ENCODE measurements around the gene KEL. TPM values are rescaled to one million over a fixed set of nuclear protein-coding genes. Genes with fewer than 3 reads are reported as not detected.

KEL gene
- total RNA-seq, 1 experiment from 2014 or later = 0.91 TPM

DNA sequence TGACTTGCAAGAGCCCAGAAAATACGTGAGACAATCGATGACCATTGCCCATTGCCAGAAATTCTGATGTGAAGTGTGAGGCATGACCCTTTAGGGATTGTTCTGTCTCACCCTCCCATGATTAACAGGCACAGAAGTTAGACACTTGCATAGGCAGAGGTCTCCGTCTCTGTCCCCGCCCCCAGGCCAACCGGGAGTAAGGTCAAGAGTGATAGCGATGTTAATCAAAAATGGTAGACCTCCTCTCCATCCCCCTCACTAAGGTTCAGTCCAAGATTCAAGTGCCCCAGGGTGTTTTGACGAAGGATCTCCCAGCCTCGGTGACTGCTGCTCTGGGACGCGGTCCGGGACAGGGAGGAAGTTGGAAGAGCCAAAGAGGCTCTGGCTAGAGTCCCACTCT, 53.9 kb downstream of the KEL start:
- Histone ChIP-seq H3K9ac (ENCODE audit: low read length) (no peak overlapping the region), H3K9me3 (ENCODE audit: control insufficient read depth in 1 of 2, insufficient read depth in 1 of 2, low read depth in 1 of 2, low read length in 2 of 2) (no peaks in the 10 kb centered on the region), H3K27ac (ENCODE audit: low read depth, low read length) (no peak overlapping the region), H4K20me1 (ENCODE audit: insufficient read depth) (no peaks in the 10 kb centered on the region), H3K27me3 (ENCODE audit: insufficient read depth, low read length) (peaks cover 6% of the 10 kb centered on the region; the same call in 1 of the 2 replicates), H3K79me2 (ENCODE audit: insufficient read depth, low read length) (no peaks in the 10 kb centered on the region), H3K9me2 (ENCODE audit: insufficient read depth) (no peaks in the 10 kb centered on the region), H3K4me2 (ENCODE audit: low read length) (no peak overlapping the region), H3K36me3 (ENCODE audit: control insufficient read depth in 1 of 2, insufficient read depth in 2 of 2, low read length in 2 of 2) (no peaks in the 10 kb centered on the region), H3K4me1 (ENCODE audit: control insufficient read depth in 1 of 2, insufficient read depth in 2 of 2, low read length in 2 of 2) (no peaks in the 10 kb centered on the region), H2AFZ (ENCODE audit: low read depth, low read length, poor library complexity, severe bottlenecking) (no peak overlapping the region), H3K4me3 (replicated peaks in 1 of 2; ENCODE audit: low read depth in 1 of 2, low read length in 2 of 2) (no peak overlapping the region)
- ATAC-seq (no peak), DNase-seq (ENCODE audit: low read depth, low spot score) (no peak)
- CTCF ChIA-PET = no interaction called here
- TF ChIP-seq EZH2 (IDR thresholded peaks at IDR 0.05) = no peak
- TF ChIP-seq, protein P1, sequence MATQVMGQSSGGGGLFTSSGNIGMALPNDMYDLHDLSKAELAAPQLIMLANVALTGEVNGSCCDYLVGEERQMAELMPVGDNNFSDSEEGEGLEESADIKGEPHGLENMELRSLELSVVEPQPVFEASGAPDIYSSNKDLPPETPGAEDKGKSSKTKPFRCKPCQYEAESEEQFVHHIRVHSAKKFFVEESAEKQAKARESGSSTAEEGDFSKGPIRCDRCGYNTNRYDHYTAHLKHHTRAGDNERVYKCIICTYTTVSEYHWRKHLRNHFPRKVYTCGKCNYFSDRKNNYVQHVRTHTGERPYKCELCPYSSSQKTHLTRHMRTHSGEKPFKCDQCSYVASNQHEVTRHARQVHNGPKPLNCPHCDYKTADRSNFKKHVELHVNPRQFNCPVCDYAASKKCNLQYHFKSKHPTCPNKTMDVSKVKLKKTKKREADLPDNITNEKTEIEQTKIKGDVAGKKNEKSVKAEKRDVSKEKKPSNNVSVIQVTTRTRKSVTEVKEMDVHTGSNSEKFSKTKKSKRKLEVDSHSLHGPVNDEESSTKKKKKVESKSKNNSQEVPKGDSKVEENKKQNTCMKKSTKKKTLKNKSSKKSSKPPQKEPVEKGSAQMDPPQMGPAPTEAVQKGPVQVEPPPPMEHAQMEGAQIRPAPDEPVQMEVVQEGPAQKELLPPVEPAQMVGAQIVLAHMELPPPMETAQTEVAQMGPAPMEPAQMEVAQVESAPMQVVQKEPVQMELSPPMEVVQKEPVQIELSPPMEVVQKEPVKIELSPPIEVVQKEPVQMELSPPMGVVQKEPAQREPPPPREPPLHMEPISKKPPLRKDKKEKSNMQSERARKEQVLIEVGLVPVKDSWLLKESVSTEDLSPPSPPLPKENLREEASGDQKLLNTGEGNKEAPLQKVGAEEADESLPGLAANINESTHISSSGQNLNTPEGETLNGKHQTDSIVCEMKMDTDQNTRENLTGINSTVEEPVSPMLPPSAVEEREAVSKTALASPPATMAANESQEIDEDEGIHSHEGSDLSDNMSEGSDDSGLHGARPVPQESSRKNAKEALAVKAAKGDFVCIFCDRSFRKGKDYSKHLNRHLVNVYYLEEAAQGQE (IDR thresholded peaks at IDR 0.05; ENCODE audit: low read depth) = no peak
- TF ChIP-seq, protein P2, sequence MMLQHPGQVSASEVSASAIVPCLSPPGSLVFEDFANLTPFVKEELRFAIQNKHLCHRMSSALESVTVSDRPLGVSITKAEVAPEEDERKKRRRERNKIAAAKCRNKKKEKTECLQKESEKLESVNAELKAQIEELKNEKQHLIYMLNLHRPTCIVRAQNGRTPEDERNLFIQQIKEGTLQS (IDR thresholded peaks at IDR 0.05) = no peak
- no peak for TF ChIP-seq ZFX (IDR thresholded peaks at IDR 0.05)
- TF ChIP-seq SIN3A (IDR thresholded peaks at IDR 0.05; ENCODE audit: low read depth) = no peak
- TF ChIP-seq, protein P3, sequence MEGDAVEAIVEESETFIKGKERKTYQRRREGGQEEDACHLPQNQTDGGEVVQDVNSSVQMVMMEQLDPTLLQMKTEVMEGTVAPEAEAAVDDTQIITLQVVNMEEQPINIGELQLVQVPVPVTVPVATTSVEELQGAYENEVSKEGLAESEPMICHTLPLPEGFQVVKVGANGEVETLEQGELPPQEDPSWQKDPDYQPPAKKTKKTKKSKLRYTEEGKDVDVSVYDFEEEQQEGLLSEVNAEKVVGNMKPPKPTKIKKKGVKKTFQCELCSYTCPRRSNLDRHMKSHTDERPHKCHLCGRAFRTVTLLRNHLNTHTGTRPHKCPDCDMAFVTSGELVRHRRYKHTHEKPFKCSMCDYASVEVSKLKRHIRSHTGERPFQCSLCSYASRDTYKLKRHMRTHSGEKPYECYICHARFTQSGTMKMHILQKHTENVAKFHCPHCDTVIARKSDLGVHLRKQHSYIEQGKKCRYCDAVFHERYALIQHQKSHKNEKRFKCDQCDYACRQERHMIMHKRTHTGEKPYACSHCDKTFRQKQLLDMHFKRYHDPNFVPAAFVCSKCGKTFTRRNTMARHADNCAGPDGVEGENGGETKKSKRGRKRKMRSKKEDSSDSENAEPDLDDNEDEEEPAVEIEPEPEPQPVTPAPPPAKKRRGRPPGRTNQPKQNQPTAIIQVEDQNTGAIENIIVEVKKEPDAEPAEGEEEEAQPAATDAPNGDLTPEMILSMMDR (IDR thresholded peaks at IDR 0.05 in 2 of 3, conservative IDR thresholded peaks at IDR 0.05 in 1 of 3; ENCODE audit: borderline replicate concordance in 1 of 3, insufficient read depth in 1 of 3, low read depth in 2 of 3, low read length in 2 of 3) = no peak
- no peak for TF ChIP-seq SRF (IDR thresholded peaks at IDR 0.05; ENCODE audit: low read depth)
- no peak for TF ChIP-seq RAD21 (IDR thresholded peaks at IDR 0.05; ENCODE audit: low read depth)
- TF ChIP-seq POLR2AphosphoS5 (IDR thresholded peaks at IDR 0.05; ENCODE audit: low read depth, low read length) = no peak
- TF ChIP-seq EZH2phosphoT487 (IDR thresholded peaks at IDR 0.05; ENCODE audit: borderline replicate concordance) = no peak
- TF ChIP-seq EGR1 (IDR thresholded peaks at IDR 0.05; ENCODE audit: low read depth) = no peak
- TF ChIP-seq, protein P4, sequence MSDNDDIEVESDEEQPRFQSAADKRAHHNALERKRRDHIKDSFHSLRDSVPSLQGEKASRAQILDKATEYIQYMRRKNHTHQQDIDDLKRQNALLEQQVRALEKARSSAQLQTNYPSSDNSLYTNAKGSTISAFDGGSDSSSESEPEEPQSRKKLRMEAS (IDR thresholded peaks at IDR 0.05) = no peak
- no peak for TF ChIP-seq ELF1 (IDR thresholded peaks at IDR 0.05; ENCODE audit: borderline replicate concordance, low read depth)
- no peak for TF ChIP-seq ZNF274 (IDR thresholded peaks at IDR 0.05; ENCODE audit: low read depth, low read length)
- no peak for TF ChIP-seq CEBPB (IDR thresholded peaks at IDR 0.05; ENCODE audit: low read depth)
- no peak for TF ChIP-seq JUND (IDR thresholded peaks at IDR 0.05)
- TF ChIP-seq CBX3 (IDR thresholded peaks at IDR 0.05; ENCODE audit: low read depth) = no peak
- no peak for TF ChIP-seq POLR2A (IDR thresholded peaks at IDR 0.05; ENCODE audit: borderline replicate concordance, extremely low read depth, insufficient read depth, insufficient read length)
- TF ChIP-seq, protein P5, sequence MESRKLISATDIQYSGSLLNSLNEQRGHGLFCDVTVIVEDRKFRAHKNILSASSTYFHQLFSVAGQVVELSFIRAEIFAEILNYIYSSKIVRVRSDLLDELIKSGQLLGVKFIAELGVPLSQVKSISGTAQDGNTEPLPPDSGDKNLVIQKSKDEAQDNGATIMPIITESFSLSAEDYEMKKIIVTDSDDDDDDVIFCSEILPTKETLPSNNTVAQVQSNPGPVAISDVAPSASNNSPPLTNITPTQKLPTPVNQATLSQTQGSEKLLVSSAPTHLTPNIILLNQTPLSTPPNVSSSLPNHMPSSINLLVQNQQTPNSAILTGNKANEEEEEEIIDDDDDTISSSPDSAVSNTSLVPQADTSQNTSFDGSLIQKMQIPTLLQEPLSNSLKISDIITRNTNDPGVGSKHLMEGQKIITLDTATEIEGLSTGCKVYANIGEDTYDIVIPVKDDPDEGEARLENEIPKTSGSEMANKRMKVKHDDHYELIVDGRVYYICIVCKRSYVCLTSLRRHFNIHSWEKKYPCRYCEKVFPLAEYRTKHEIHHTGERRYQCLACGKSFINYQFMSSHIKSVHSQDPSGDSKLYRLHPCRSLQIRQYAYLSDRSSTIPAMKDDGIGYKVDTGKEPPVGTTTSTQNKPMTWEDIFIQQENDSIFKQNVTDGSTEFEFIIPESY (IDR thresholded peaks at IDR 0.05; ENCODE audit: extremely low read depth, insufficient replicate concordance, low read length) = no peak
- no peak for TF ChIP-seq TCF7L2 (IDR thresholded peaks at IDR 0.05; ENCODE audit: borderline replicate concordance, extremely low read depth, insufficient read depth, insufficient read length)
- BruUV-seq (replicated peaks) = no TSS peak
- POLR2A ChIA-PET = no interaction called here
- RAD21 ChIA-PET (ENCODE audit: low non-redundant PET in 1 of 2, low total read pairs in 2 of 2, uncharacterized antibody in 2 of 2, unreplicated experiment in 2 of 2) = no interaction called here
- intact Hi-C loops (cut with micrococcal nuclease) = no loop called here

Measured in HCT116 (cell line).